Naive thymus-derived CD4-positive, alpha-beta T cell (primary cell): ENCODE data around the gene BMP6. TPM values are rescaled to one million over a fixed set of nuclear protein-coding genes. Genes with fewer than 3 reads are reported as not detected.

Experiments used
- ATAC-seq: fragments of 150-1000 bp; cut with Tn5 transposase; 2 replicates; pipeline ENCODE4 v1.10.0; 2021; ENCODE audit warnings: mild to moderate bottlenecking, moderate library complexity
- CTCF ChIA-PET: fragments of 350-600 bp; sonication (Branson Sonifier 250); formaldehyde crosslinking; loops from one replicate; lab custom pipeline; 2021; ENCODE audit warnings: antibody characterized with exemption; lab: Charles Lee
- POLR2A ChIA-PET: fragments of 350-600 bp; sonication (Branson Sonifier 250); formaldehyde crosslinking; loops from one replicate; lab custom pipeline; 2021; ENCODE audit warnings: antibody characterized with exemption, inconsistent platforms; lab: Charles Lee
- DNase-seq, 9 donors: peaks; one replicate each; pipeline versions ENCODE4 v3.0.0 to v3.0.0-alpha.2; 2020 to 2022; ENCODE audit warnings: mixed read lengths in 1 of 9
- H3K27ac ChIP-seq: one replicate; pipeline ENCODE4 v1.7.0; 2013; ENCODE audit warnings: mild to moderate bottlenecking, low read depth, low read length, moderate library complexity
- H3K27me3 ChIP-seq, 2 donors: one replicate each; pipeline ENCODE4 v1.7.0; 2013; ENCODE audit warnings: low read length in 2 of 2, mild to moderate bottlenecking in 2 of 2, moderate library complexity in 2 of 2; ENCODE audit not compliant: control insufficient read depth in 2 of 2, insufficient read depth in 2 of 2
- H3K36me3 ChIP-seq, 3 experiments: 1 replicate in 2 of 3; 2 replicates in 1 of 3; pipeline ENCODE4 v1.7.0; 2013; ENCODE audit warnings: low read length in 3 of 3, mild to moderate bottlenecking in 3 of 3, moderate library complexity in 1 of 3; ENCODE audit not compliant: insufficient read depth in 3 of 3, control insufficient read depth in 2 of 3
- H3K4me1 ChIP-seq, 2 donors: one replicate each; pipeline ENCODE4 v1.7.0; 2013; ENCODE audit warnings: low read length in 2 of 2, mild to moderate bottlenecking in 2 of 2, moderate library complexity in 1 of 2; ENCODE audit not compliant: control insufficient read depth in 2 of 2, insufficient read depth in 2 of 2
- H3K4me3 ChIP-seq: 2 replicates; pipeline ENCODE4 v1.7.0; 2013; ENCODE audit warnings: mild to moderate bottlenecking, low read length
- H3K9me3 ChIP-seq, 3 experiments: 1 replicate in 2 of 3; 2 replicates in 1 of 3; pipeline ENCODE4 v1.7.0; 2013; ENCODE audit warnings: low read length in 3 of 3; ENCODE audit not compliant: control insufficient read depth in 2 of 3
- H3K27ac Mint-ChIP-seq, 9 donors: one replicate each; pipeline ENCODE4 v1.8.0; 2020 to 2022; ENCODE audit warnings: mixed read lengths in 9 of 9, mild to moderate bottlenecking in 8 of 9, moderate library complexity in 5 of 9, inconsistent platforms in 2 of 9
- H3K27me3 Mint-ChIP-seq, 5 donors: one replicate each; pipeline ENCODE4 v1.8.0; 2021 to 2022; ENCODE audit warnings: mixed read lengths in 5 of 5, mild to moderate bottlenecking in 1 of 5
- H3K36me3 Mint-ChIP-seq, 5 donors: one replicate each; pipeline ENCODE4 v1.8.0; 2020 to 2022; ENCODE audit warnings: mixed read lengths in 5 of 5, mild to moderate bottlenecking in 3 of 5, inconsistent platforms in 1 of 5
- H3K4me1 Mint-ChIP-seq, 7 donors: one replicate each; pipeline ENCODE4 v1.8.0; 2020 to 2022; ENCODE audit warnings: mixed read lengths in 7 of 7, mild to moderate bottlenecking in 3 of 7, inconsistent platforms in 1 of 7
- H3K4me3 Mint-ChIP-seq, 10 donors: one replicate each; pipeline ENCODE4 v1.8.0; 2020 to 2022; ENCODE audit warnings: mild to moderate bottlenecking in 10 of 10, mixed read lengths in 10 of 10, moderate library complexity in 6 of 10, inconsistent platforms in 2 of 10
- H3K9me3 Mint-ChIP-seq, 11 donors: one replicate each; pipeline ENCODE4 v1.8.0; 2020 to 2022; ENCODE audit warnings: mixed read lengths in 11 of 11, mild to moderate bottlenecking in 4 of 11, inconsistent platforms in 1 of 11, moderate library complexity in 1 of 11
- intact Hi-C, 2 donors: fragments of 100-400 bp; cut with micrococcal nuclease; formaldehyde crosslinking; loops; one replicate each; pipeline ENCODE4 v1.15.1; 2023
- polyA plus RNA-seq, 2 donors: library from polyadenylated mRNA; unstranded; fragments of 300-500 nt; fragmentation: Illumina TruSeq; gene quantifications; one replicate each; pipeline ENCODE4 v1.2.3, GENCODE V29; 2021
- total RNA-seq, 6 experiments: library from RNA in 5 of 6; stranded (reverse) in 5 of 6; gene quantifications; 1 replicate in 5 of 6; 2 replicates in 1 of 6; pipeline ENCODE4 v1.2.3 and lab custom pipeline; 2021 to 2026

Gene BMP6
- total and polyA plus RNA-seq, 7 experiments from 2014 or later, result 0.07 to 0.56 (median 0.37) TPM; not detected in 4

DNA sequence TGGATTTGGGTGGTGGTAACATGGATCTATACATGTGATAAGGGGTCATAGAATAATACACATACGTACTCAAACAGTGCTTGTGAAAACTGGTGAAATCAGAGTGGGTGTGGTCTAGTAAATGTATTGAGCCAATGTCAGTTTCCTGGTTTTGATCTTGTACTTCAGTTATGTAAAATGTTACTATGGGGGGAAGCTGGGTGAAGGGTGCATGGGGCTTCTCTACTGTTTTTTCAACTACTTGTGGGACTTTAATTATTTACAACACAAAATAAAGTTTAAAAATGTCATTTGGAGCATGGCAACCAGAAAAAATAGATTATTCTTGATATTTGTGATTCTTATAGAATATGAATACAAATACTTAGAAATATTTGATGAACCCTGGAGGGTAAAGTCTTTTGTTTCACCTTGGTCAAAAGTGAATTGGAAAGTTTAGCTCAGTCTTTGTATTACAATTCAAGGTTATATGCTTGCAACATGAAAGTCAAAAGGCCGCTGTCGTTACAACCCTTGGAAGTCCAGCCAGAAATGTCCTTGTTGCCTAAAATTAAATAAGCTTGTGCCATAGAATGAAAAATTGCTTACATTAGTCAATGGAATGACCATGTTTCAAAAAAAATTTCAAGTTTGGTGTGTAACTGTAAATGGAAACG, 110.6 kb downstream of the BMP6 start:
- Histone ChIP-seq H3K36me3 (no peaks in the 10 kb centered on the region), H3K4me3 (no peak overlapping the region), H3K9me3 (no peaks in the 10 kb centered on the region), H3K4me1 (no peaks in the 10 kb centered on the region), H3K27ac (no peak overlapping the region), H3K27me3 (no peaks in the 10 kb centered on the region)
- H3K27me3 Mint-ChIP-seq, result peaks cover 0 to 15% (median 9%) of the 10 kb centered on the region in 5 donors
- no peaks in the 10 kb centered on the region for H3K36me3 Mint-ChIP-seq
- ATAC-seq (no peak), DNase-seq (no peak)
- no peaks in the 10 kb centered on the region for H3K4me1 Mint-ChIP-seq
- ChIA-PET CTCF (no interaction called here), POLR2A (no interaction called here)
- no peak overlapping the region for H3K27ac Mint-ChIP-seq
- peaks cover 0 to 7% (median 2%) of the 10 kb centered on the region in 11 donors for H3K9me3 Mint-ChIP-seq
- intact Hi-C loops, result no loop called here
- H3K4me3 Mint-ChIP-seq, result no peak overlapping the region

- intact Hi-C loops, result no loop called here
- H3K9me3 ChIP-seq, result no peaks in the 10 kb centered on the region
- no peak overlapping the region for H3K4me3 Mint-ChIP-seq
- no peaks in the 10 kb centered on the region for H3K27me3 ChIP-seq
- POLR2A ChIA-PET, result no interaction called here
- ATAC-seq (no peak), DNase-seq (no peak)
- H3K27ac Mint-ChIP-seq, result no peak overlapping the region
- no peak overlapping the region for H3K27ac ChIP-seq
- no peaks in the 10 kb centered on the region for H3K36me3 Mint-ChIP-seq
- no peaks in the 10 kb centered on the region for H3K4me1 Mint-ChIP-seq
- H3K36me3 ChIP-seq, result no peaks in the 10 kb centered on the region
- peaks cover 0 to 8% (median 2%) of the 10 kb centered on the region in 11 donors for H3K9me3 Mint-ChIP-seq
- H3K27me3 Mint-ChIP-seq, result peaks cover 4 to 14% (median 11%) of the 10 kb centered on the region in 5 donors
- H3K4me3 ChIP-seq, result no peak overlapping the region
- CTCF ChIA-PET, result no interaction called here
- no peaks in the 10 kb centered on the region for H3K4me1 ChIP-seq
Measured at GRCh38 chr6:7841781-7842468, 116.0 kb downstream of the BMP6 start.

DNA sequence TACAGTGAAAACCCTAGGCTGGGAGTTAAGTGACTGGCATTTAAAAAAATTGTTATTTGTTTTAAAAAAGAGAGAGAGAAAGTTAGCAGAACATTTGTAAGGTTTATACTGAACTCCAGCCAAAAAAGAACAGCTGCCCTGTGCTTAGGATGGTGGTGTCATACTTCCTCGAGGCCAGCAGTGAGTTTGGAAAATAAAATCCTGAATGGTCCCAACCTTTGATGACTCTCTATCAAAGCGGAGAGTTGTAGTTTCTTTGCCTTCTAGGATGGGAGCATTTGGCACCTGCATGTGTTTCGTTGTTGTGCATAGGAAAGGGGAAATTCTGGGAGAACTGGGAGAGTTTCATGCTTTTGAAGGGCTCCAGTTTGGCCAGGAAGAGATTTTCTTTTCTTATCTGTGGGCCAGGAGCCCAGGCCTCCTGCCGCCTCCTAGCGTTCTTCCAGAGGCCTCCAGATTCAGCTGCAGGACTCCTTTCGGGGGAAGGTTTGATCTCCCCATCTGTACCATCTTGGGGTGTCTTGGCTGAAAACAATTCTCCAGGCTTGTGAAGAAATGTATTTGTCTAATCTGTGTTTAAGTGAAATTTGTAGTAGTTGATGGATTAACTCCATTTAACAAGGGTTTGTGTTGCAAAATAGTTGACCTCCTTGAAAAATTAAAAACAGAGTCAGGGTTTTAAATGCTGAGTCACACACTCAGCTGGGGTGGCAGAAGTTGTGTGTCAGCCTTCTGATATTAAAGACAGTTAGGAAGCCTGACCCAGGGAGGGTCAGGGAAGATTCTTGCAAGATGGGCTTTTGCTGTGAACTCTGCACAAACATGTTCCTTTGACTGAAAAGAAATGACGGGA, 121.3 kb downstream of the BMP6 start:
- no peak overlapping the region for H3K27ac Mint-ChIP-seq
- Histone ChIP-seq H3K4me3 (no peak overlapping the region), H3K27ac (no peak overlapping the region), H3K36me3 (no peaks in the 10 kb centered on the region), H3K27me3 (no peaks in the 10 kb centered on the region), H3K4me1 (no peaks in the 10 kb centered on the region), H3K9me3 (no peaks in the 10 kb centered on the region)
- DNase-seq, result no peak
- H3K36me3 Mint-ChIP-seq, result no peaks in the 10 kb centered on the region
- peaks cover 0 to 19% (median 9%) of the 10 kb centered on the region in 11 donors for H3K9me3 Mint-ChIP-seq
- peaks cover 0 to 1% (median 0%) of the 10 kb centered on the region in 7 donors for H3K4me1 Mint-ChIP-seq
- H3K4me3 Mint-ChIP-seq, result no peak overlapping the region
- H3K27me3 Mint-ChIP-seq, result peaks cover 2 to 20% (median 8%) of the 10 kb centered on the region in 5 donors
- intact Hi-C loops, result no loop called here
- no peak for ATAC-seq
- ChIA-PET CTCF (interaction anchor here (0.6 kb wide), 1 partner anchor 138 kb away, joined by 3 read pairs; no protein-coding TSS in a partner anchor), POLR2A (no interaction called here)

DNA sequence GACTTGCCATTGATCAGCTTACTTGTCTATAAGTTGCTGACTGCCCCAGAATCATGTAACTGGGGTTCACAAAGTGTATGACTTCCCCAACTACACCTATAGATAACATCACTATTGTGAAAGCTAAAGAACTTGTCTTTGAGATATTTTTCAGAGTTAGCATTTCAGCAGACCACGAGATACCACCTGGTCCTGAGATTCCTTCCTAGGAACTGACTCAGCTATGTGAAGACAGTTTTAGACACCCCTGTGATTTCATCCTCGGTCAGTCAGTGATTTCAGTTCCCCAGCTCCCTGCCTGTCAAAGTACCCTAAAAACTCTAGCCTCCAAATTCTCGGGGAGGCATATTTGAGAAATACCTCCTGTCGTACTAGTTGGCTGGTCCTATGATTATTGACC, 122.3 kb downstream of the BMP6 start:
- POLR2A ChIA-PET, result no interaction called here
- Histone ChIP-seq H3K36me3 (no peaks in the 10 kb centered on the region), H3K27ac (no peak overlapping the region), H3K9me3 (no peaks in the 10 kb centered on the region), H3K27me3 (no peaks in the 10 kb centered on the region), H3K4me1 (no peaks in the 10 kb centered on the region), H3K4me3 (no peak overlapping the region)
- Mint-ChIP-seq H3K4me3 (no peak overlapping the region), H3K36me3 (no peaks in the 10 kb centered on the region), H3K9me3 (peaks cover 0 to 27% (median 12%) of the 10 kb centered on the region in 11 donors), H3K27me3 (peaks cover 2 to 20% (median 8%) of the 10 kb centered on the region in 5 donors), H3K27ac (no peak overlapping the region), H3K4me1 (peaks cover 0 to 1% (median 0%) of the 10 kb centered on the region in 7 donors)
- CTCF ChIA-PET, result no interaction called here
- no peak for ATAC-seq
- intact Hi-C loops, result no loop called here
- no peak for DNase-seq

- no peak overlapping the region for H3K27ac Mint-ChIP-seq
- peaks cover 0 to 9% (median 4%) of the 10 kb centered on the region in 5 donors for H3K27me3 Mint-ChIP-seq
- ChIA-PET CTCF (no interaction called here), POLR2A (no interaction called here)
- Histone ChIP-seq H3K36me3 (no peaks in the 10 kb centered on the region), H3K4me3 (no peak overlapping the region), H3K9me3 (no peaks in the 10 kb centered on the region), H3K27me3 (no peaks in the 10 kb centered on the region), H3K27ac (no peak overlapping the region), H3K4me1 (no peaks in the 10 kb centered on the region)
- no peak overlapping the region for H3K4me3 Mint-ChIP-seq
- H3K36me3 Mint-ChIP-seq, result no peaks in the 10 kb centered on the region
- no peak for DNase-seq
- H3K4me1 Mint-ChIP-seq, result peaks cover 0 to 1% (median 0%) of the 10 kb centered on the region in 7 donors
- intact Hi-C loops, result no loop called here
- peaks cover 0 to 33% (median 12%) of the 10 kb centered on the region in 11 donors for H3K9me3 Mint-ChIP-seq
- no peak for ATAC-seq
Measured at GRCh38 chr6:7851780-7852179, 125.9 kb downstream of the BMP6 start.

- POLR2A ChIA-PET, result no interaction called here
- H3K4me3 ChIP-seq, result no peak overlapping the region
- DNase-seq, result no peak
- H3K4me1 ChIP-seq, result no peaks in the 10 kb centered on the region
- CTCF ChIA-PET, result no interaction called here
- H3K27ac Mint-ChIP-seq, result no peak overlapping the region
- no peaks in the 10 kb centered on the region for H3K36me3 Mint-ChIP-seq
- no peaks in the 10 kb centered on the region for H3K36me3 ChIP-seq
- no peaks in the 10 kb centered on the region for H3K9me3 ChIP-seq
- intact Hi-C loops, result no loop called here
- ATAC-seq, result no peak
- H3K9me3 Mint-ChIP-seq, result peaks cover 0 to 4% (median 0%) of the 10 kb centered on the region in 11 donors
- H3K4me1 Mint-ChIP-seq, result no peaks in the 10 kb centered on the region
- H3K27me3 ChIP-seq, result no peaks in the 10 kb centered on the region
- H3K27me3 Mint-ChIP-seq, result peaks cover 0 to 24% (median 15%) of the 10 kb centered on the region in 5 donors
- no peak overlapping the region for H3K4me3 Mint-ChIP-seq
- H3K27ac ChIP-seq, result no peak overlapping the region
Measured at GRCh38 chr6:7859591-7859990, 133.7 kb downstream of the BMP6 start.
